NAMALWA (cell line): ENCODE results near the gene SULT2B1.
A peak's percentile ranks its signal among the peaks of the same experiment; 100 is the strongest.

Experiments used
- DNase-seq: peaks from one replicate; pipeline ENCODE4 v3.0.0-alpha.2; 2015; ENCODE audit warnings: low spot score

The SULT2B1 gene

DNA sequence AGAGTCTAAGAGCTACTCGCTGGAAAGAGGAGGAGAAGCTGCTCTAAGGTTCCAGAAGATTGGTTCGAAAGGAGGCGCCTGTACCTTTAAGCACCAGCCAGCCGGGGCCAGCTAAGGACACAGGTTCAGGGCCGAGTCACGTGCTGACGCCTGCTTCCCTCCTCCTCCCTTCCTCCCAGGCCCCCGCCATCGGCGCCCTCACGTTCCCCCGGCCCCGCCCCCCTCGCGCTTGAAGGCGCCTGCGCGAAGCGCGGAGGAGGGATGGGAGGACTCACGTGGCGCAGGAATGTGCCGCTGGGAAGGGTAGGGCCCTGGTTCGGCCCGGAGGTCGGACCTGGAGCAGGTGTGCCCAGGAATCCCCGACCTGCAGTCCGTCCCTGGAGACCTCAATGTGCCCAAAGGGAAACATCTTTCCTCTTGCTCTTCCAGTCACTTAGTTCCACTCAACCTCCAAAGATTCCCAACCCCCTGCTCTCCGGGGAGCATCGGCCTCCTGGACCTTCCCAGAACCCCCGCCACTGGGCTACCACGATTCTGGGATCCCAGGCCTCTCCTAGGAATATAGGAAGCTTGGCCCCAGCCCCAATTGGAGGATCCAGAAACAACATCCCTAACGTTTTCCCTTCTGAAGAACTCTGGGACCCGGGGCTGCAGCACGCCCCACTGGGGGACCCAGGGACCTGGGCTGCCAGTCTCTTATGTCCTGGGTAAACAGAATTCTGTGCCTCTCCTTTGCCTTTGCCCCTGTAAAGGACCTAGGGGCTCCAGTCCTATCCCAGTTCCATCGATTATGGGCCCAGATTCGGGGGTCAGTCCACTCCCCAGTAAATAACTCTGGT lies 82.7 kb downstream of the SULT2B1 start:
- DNase-seq: peak; percentile 93

DNA sequence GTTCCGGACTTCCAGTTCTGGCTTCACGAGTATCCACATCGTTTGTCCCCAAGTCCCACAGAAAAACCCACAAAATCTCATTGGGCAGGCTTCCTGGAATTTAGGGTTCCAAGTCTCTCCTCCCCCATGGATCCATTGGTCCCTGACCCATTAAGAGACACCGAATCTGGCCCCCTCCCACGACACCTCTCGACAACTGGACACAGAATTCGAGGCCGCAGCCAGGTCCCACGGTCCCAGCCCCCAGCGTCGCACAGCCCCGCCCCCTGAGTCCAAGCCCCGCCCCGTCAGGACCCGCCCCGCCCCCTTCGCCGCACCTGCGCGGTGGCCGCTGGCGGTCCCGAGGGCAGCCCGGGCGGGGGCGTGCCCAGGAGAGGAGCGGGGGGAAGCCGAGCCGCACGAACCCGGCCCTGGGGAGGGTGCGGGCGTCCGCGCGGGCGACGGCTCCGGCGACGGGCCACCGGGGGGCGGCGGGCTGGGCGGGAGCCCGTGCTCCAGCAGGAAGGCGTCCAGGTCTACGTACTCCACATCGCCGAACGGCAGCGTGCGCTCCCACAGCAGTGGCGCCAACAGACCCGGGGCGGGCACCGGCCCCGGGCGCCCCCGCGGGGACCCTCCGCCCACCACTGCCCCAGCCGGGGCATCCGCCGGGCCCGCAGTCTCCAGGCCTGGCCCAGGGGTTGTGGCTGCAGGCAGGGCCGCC lies 83.4 kb downstream of the SULT2B1 start:
- peak; percentile 83 for DNase-seq

DNA sequence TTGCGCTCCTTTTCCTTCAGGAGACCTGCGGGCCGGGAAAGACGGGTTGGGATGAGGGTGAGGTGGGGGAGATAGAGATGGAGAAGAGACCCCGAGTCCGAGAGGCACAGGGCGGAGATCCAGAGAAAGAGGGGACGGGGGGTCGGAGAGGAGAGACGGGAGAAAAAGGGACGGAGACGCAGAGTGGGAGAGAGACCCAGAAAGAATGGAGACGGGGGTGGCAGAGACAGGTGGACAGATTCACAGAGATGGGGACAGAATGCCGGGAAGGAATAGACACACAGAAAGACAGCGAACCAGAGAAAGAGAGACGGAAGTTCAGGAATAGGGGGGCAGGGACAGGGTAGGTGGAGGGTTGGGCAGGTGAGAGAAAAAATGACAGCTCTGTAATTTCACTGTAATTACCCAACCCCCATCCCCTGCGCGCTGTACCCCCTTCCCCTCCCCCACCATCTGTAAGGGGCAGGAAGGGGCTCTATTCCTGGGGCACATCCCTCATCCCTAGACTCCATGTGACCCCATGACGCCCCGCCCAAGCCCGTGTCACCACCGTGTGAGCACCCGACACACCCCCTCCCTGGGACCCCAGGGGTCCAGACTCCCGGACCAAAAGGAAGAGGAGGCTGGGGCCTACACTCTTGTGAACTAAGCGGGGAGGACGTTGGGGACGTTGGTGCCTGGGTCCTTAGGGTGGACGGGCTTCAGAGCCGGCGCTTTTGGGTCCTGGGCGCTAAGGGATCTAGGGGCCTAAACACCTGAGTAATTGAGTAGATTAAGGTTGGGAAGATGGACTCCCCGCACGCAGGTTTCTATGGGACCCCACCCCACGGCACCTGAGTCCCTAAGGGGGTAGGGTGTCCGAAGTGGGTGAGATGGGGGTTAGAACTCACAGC lies 84.2 kb downstream of the SULT2B1 start:
- peak; percentile 56 for DNase-seq

DNA sequence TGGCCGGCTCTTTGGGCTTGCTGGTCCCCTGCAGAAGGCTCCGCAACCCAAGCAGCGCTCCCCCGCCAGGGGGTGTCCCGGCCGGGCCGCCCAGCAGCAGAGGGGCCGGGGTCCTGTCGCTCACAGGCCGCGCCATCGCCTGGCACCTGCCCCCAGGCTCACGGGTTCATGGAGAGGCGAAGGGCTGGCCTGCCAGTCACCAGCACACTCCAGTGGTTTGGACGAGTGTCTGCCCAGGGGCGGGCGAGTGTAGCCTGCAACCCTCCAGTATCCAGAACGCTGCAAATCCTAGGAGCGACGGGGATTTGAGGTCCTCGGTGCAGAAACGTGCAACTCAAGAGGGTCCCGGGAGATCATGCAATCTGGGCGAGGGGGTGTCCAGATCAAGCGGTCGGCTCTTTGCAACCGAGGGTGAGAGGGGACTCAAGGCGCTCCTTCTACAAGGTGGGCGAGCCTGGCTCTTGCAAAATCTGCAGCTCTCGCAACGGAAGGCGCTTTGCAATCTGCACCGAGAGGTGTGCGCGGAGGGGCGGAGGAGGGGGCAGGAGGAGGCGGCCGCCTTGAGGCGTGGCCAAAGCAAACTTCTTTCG lies 85.0 kb downstream of the SULT2B1 start, which contains the start of gene DBP:
DBP (minus strand) TSS at position 521 of the 590 bp plus-strand sequence; CDS start at position 136, 385 bp downstream.
- no peak for DNase-seq

DNA sequence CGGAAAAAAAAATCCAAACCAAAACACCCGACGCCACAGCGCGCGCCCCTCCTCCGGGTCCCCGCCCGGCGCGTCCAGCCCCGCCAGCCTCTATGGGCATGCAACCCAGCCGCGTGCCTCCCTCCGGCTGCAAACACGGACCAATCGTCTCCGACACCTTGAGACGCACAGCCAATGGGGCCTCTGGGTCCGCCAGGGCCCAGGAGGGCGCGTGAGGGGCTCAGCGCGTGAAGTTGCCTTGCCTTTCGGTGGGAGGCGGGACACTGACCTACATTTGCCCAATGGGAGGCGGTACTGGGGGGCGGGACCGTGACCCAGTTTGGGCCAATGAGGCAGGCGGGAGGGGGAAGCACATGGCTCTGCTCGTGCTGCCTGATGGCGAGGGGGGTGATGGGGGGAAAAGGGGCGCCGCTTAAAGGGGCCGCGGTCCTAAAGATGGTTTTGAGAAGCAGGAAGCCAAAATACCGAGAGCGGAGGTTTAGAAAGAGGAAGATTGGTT lies 85.5 kb downstream of the SULT2B1 start:
- peak; percentile 100 for DNase-seq

DNA sequence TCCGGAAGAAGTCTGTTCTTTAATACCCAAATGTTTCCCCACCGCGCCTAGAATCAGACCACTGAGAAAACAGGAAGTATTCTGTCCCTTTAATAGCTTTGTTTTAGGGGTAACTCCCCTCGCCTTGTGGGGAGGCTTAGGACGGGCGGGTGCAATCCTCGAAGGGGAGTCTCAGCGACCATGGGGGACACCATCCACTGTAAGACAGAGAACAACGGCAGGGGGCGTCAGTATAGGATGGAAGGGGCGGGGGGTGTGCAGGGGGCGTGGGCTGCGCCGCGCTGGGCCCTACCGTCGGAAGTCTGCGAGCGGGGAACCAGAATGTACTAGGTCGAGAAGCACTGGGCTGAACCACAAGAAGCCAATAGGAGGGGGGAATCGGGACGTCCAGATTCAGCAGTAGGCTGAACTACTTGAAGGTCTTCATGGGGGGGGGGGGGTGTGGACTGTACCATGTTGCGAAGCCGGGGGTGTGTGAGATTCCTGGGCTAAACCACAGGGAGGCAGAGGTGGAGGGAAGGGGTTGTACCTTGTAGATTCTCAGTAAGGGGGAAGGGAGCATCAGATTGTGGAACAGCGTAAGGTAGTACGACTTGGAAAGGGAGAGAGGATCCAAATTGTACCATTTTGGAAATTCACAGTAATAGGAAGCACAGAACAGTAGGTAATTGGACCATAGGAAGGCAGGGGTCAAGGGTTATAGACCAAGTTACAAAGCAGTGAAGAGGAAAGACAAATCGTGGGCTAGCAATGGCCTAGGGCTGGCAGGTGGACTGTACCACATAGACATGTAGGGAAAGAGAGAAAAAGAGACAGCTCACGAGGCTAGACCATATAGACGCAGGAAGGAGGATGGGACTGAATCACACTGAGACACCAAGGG lies 86.2 kb downstream of the SULT2B1 start:
- peak; percentile 95 for DNase-seq

DNA sequence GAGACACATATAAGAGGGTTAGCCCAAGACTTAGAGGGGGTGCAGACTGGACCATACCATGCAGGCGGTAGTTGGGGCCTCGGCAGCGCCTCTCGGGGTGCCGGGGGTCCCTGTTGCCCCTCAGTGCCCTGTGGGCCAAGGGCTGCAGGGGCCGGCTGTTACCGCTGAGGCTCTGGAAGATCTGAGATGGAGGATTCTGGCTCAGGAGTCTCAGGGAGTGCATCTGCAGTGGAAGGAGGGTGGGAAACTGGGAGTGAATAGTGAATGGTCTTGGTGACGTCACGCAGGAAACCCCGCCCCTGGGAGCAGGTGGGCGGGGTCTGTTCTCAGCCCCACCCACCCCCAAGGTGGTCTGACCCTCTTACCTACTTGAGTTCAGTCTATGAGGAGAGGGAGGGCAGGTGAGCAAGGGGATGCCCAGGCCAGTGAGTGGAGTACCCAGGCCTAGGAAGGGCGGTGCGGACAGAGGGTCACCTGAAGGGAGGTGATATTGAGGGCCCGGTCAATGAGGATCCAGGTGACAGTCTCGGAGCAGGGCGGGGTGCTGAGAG lies 86.9 kb downstream of the SULT2B1 start:
- DNase-seq: peak; percentile 43

DNA sequence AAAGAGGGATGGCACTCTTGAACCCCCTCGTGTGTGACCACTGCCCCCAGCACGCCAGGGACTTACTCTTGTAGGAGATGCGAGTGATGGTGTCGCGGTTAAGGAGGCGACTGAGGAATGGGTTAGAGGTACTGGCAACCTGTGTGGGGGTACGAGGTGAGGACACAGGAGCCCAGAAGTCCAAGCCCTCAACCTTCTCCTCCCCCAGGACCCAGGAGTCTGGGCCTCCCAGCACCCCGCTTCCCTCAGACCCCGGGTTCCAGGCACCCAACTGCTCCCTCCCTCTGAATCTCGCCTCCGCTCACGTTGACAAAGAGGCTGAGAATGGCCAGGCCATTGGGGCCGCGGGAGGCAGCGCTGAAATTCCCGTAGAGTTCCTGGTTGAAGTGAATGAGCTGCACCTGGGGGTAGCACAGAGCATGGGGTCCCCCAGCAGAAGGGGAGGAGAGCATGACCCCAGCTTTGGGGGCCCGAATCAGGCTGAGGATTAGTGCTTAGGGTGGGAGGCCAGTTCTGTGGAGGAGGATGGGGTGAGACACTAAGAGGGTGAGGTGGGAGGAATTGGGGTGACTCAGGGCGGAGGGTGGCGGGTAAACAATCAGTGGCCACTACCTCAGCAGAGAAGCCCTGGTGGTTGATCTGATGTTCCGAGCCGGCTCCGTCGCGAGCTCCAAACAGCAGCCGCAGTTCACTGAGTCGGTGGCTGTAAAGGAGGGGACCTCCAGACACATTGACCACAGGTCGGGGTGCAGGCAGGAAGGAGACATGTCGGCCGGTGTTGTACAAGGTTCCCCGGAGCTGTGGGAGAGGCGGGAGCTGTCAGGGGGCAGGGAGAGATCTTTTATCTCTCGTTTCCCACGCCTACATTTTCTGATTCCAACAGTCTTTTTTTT lies 87.8 kb downstream of the SULT2B1 start:
- no peak for DNase-seq

DNA sequence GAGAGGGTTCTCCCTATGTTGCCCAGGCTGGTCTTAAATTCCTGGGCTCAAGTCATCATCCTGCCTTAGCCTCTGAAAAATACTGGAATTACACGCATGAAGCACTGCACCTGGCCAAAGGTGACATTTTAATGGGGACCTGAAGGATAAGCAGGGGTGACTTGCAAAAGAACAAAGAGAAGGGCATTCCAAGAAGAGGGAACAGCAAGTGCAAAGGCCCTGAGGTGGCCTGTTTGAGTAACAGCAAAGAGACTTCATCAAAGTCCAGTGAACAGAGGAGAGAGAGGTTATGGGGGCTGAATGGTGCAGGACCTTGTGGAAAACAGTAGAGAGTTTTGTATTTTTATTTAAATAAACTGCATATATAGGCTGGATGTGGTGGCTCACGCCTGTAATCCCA lies 89.9 kb downstream of the SULT2B1 start:
- DNase-seq: no peak

DNA sequence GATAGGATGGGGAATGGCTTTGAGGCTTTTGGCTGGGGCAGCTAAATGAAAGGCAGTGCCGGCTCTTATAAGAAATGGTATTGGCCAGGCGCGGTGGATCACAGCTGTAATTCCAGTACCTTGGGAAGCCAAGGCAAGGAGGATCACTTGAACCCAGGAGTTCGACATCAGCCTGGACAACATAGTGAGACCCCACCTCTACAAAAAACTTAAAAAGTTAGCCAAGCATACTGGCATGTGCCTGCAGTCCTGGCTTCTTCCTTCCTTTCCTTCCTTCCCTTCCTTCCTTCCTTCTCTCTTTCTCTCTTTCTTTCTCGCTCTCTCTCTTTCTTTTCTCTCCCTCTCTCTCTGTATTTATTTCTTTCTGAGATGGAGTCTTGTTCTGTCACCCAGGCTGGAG lies 90.9 kb downstream of the SULT2B1 start:
- DNase-seq: no peak

DNA sequence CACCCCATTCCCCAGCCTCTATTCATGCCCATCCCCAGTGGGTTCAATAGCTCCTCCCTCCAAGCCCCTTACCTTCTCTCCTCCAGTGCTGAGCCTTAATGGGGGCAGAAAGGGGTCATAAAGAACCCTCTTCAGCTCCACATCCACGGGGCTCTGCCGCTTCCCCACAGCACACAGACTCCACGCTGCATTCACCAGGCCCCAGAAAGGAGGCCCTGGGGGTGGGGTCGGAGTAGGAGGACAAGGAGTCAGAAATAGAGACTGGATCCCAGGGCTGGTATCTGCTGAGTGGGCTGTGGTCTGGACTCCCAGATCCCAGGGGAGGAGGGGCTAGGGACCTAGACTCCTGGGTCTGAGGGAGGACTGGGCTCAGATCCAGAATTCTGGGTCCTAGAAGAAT lies 92.4 kb downstream of the SULT2B1 start:
- DNase-seq: no peak

DNA sequence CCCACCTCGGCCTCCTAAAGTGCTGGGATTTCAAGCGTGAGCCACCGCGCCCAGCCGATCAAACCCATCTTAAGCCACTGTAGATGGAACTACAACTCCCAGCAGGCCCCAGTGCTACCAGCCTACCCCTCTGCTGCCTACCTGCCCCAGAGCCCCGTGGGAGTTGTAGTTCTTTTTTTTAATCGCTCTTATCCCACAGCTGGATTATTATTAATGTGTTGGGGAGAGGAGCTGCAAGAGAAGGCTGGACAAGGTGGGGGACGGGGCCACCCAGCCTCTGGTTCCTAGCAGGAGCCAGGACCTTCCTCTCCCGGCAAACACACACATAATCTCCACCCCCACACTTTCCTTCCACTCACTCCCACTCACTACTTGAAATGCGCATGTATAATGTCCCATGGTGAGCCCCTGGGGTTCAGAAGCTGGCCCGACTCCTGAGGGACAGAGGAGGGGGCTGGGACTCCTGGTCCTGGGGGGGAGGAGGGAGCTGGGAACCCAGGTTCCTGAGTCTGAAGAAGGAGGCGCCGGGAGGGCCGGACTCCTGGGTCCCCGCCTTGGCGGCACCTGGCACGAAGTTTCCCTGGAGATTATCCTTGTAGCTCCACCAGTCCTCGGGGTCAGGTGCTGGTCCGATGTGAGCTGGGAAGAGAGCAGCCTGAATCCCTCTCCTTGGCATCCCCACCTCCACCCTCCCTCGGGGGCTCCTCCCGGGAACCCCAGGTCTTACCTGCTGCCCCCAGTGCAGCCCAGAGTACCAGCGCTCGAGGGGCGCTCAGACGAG lies 93.1 kb downstream of the SULT2B1 start:
- DNase-seq: peak; percentile 84

DNA sequence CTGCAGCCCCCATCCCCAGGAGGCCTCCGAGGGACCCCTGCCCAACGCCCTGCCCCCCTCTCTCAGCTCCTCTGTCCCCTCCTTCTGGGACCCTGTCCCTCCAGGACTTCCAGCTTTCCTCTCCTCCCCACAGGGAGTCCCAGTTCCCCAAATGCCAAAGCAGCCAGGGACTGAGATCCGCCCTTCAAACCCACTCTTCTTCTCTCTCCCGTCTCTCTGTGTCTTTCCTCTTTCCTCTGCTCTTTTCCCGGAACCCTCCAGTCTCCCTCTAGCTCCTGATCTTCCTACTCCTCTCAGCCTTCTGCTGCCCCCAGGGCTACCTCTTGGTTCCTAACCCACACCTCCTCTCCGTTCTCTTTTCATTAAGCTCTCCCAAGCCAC lies 93.6 kb downstream of the SULT2B1 start:
- DNase-seq: no peak

DNA sequence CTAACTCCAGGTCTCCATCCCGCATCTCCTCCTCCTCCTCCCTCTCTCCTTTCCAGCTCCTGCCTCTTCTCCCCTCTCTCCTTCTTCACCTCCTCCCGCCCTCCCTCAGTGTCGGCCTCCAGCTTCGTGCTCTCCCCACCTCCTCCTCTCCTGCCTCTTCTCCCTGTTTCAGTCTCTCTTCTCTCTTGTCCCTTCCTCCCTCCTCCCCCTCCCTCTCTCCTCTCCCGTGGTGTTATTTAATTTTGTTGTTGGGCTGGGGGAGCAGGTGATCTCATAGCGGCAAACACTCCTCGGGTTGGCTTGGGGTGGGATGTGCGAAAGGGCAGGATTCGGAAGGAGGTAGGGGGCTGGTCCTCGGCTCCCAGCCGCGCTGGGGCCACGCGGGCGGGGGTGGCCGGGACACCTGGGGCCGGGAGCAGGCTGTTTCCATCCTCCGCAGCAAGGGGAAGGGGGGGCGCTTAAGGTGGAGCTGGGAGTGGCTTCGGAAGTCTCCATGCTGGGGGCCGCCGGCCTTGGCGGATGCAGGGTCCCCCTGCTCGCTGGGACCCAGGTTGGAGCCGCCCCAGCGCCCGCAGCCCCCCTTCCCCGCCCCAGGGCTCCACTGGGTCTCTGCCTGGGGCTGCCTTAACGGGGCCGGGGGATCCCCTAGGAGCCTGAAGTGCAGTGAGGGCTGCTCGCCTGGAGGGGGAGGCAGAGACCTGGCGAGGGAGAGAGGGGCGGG lies 94.2 kb downstream of the SULT2B1 start, which contains the start of gene CA11:
CA11 (minus strand) TSS at position 187 of the 721 bp plus-strand sequence. CDS start 555 bp downstream, outside the sequence.
- peak; percentile 94 for DNase-seq

DNA sequence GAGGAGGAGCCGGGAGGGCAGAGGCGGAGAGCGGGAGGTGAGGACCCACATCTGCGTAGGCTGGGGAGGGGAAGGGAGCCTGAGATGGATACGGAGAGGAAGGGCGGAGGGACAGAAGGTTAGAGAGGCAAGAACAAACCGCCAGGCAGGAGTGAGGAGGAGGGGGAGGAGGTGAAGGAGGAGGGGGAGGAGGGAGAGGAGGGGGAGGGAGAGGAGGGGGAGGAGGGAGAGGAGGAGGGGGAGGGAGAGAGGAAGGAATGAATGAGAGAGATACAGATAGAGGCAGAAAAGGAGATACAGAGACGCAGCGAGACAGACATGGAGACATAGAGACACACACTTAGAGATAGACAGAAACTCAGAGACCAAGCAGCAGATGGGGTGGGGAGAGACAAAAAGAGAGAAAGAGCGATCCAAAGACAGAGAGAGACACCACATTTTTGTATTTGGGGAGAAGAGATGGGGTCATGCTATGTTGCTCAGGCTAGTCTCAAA lies 94.8 kb downstream of the SULT2B1 start:
- DNase-seq: peak; percentile 35

DNA sequence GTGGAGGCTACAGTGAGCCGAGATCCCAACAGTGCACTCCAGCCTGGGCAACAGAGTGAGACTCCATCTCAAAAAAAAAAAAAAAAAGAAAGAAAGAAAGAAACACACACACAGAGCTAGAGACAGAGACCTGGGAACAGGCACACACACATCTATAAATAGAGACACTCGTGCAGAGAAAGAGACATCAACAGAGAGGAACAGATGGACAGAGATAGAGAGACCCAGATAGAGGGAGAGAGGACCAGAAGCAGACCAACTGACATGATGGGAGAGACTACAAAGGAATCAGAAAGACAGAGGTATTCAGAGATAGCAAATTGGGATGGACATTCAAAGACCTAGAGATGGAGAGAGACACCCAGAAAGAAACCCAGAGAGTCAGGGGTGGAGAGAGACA lies 96.2 kb downstream of the SULT2B1 start:
- no peak for DNase-seq
